HT-29 (cell line): ENCODE measurements around the gene MESP2. TPM values are rescaled to one million over a fixed set of nuclear protein-coding genes. Genes with fewer than 3 reads are reported as not detected.
A peak's percentile ranks its signal among the peaks of the same experiment; 100 is the strongest.

Source experiments
- DNase-seq: peaks from one replicate; pipeline ENCODE4 v3.0.0-alpha.2; 2015; ENCODE audit warnings: low spot score
- total RNA-seq: library from RNA; depleted of rRNA; stranded (reverse); fragments of >200 nt; shearing (Covaris generic); gene quantifications from 2 replicates; pipeline ENCODE4 v1.2.3, GENCODE V29; 2014

Gene MESP2
- total RNA-seq, 1 experiment from 2014 or later: 0.15 TPM

- DNase-seq: no peak
Measured at GRCh38 chr15:89755701-89756100, 20.4 kb upstream of the MESP2 start.

- peak; percentile 59 for DNase-seq
Measured at GRCh38 chr15:89756897-89757296, 19.2 kb upstream of the MESP2 start.

GRCh38 chr15:89758283-89758682 lies 17.8 kb upstream of the MESP2 start:
- no peak for DNase-seq

- DNase-seq: no peak
Measured at GRCh38 chr15:89758981-89759380, 17.2 kb upstream of the MESP2 start.

GRCh38 chr15:89759835-89760234 lies 16.3 kb upstream of the MESP2 start:
- no peak for DNase-seq

GRCh38 chr15:89760303-89761008 lies 15.7 kb upstream of the MESP2 start:
- DNase-seq: peak; percentile 96

GRCh38 chr15:89761009-89761831 lies 14.9 kb upstream of the MESP2 start:
- no peak for DNase-seq

- no peak for DNase-seq
Measured at GRCh38 chr15:89761929-89762328, 14.2 kb upstream of the MESP2 start.

- DNase-seq: no peak
Measured at GRCh38 chr15:89765694-89766093, 10.4 kb upstream of the MESP2 start.

GRCh38 chr15:89766357-89767311 lies 9.5 kb upstream of the MESP2 start:
- DNase-seq: no peak

GRCh38 chr15:89767411-89767915 lies 8.7 kb upstream of the MESP2 start:
- no peak for DNase-seq

- no peak for DNase-seq
Measured at GRCh38 chr15:89768071-89768500, 8.0 kb upstream of the MESP2 start.

GRCh38 chr15:89769366-89769765 lies 6.8 kb upstream of the MESP2 start:
- no peak for DNase-seq

GRCh38 chr15:89770041-89770440 lies 6.1 kb upstream of the MESP2 start:
- DNase-seq: no peak

GRCh38 chr15:89772932-89773583 lies 3.1 kb upstream of the MESP2 start:
- peak; percentile 38 for DNase-seq

GRCh38 chr15:89774492-89774891 lies 1.6 kb upstream of the MESP2 start:
- DNase-seq: no peak

- DNase-seq: no peak
Measured at GRCh38 chr15:89775815-89776214, 317 bp upstream of the MESP2 start.

- no peak for DNase-seq
Measured at GRCh38 chr15:89777073-89777751, 1.1 kb downstream of the MESP2 start.

GRCh38 chr15:89777782-89778380 lies 1.7 kb downstream of the MESP2 start:
- peak; percentile 29 for DNase-seq

- DNase-seq: no peak
Measured at GRCh38 chr15:89778861-89779260, 2.7 kb downstream of the MESP2 start.
